B cell (primary cell): ENCODE data around the gene SCART1. TPM values are rescaled to one million over a fixed set of nuclear protein-coding genes. Genes with fewer than 3 reads are reported as not detected.

Experiments
- ATAC-seq: fragments of 200-7000 bp; cut with Tn5 transposase; one replicate; pipeline ENCODE4 v1.10.0; 2021; ENCODE audit warnings: low read depth, mild to moderate bottlenecking, moderate number of reproducible peaks, moderate library complexity
- CTCF ChIA-PET: fragments of 350-600 bp; sonication (Branson Sonifier 250); formaldehyde crosslinking; loops from one replicate; lab custom pipeline; 2021; ENCODE audit warnings: antibody characterized with exemption, inconsistent platforms; lab: Charles Lee
- POLR2A ChIA-PET: fragments of 350-600 bp; sonication (Branson Sonifier 250); formaldehyde crosslinking; loops from one replicate; lab custom pipeline; 2021; ENCODE audit warnings: antibody characterized with exemption; lab: Charles Lee
- DNase-seq: peaks from one replicate; pipeline ENCODE4 v3.0.0; 2013
- H2AFZ ChIP-seq: 2 replicates; pipeline ENCODE4 v1.6.1; 2012; ENCODE audit warnings: mild to moderate bottlenecking, low read depth, low read length; ENCODE audit not compliant: insufficient read depth, poor library complexity, severe bottlenecking
- H3K27ac ChIP-seq, 2 donors: 1 replicate in 1 of 2; 2 replicates in 1 of 2; pipeline ENCODE4 v1.5.1; 2012 to 2013; ENCODE audit warnings: low read length in 2 of 2, mild to moderate bottlenecking in 2 of 2, moderate library complexity in 1 of 2
- H3K27me3 ChIP-seq, 4 experiments: fragments of 200-600 bp in 1 of 4; sonication (generic) in 1 of 4; replicated peaks in 1 of 4; 1 replicate in 2 of 4; 2 replicates in 2 of 4; pipeline versions ENCODE4 v1.6.1 to v1.7.0; 2013 to 2016; ENCODE audit warnings: low read length in 3 of 4, mild to moderate bottlenecking in 2 of 4, mixed read lengths in 1 of 4, moderate library complexity in 1 of 4; ENCODE audit not compliant: insufficient read depth in 4 of 4, control insufficient read depth in 3 of 4; ENCODE audit errors: control extremely low read depth in 1 of 4
- H3K36me3 ChIP-seq, 2 experiments: replicated peaks in 1 of 2; 1 replicate in 1 of 2; 2 replicates in 1 of 2; pipeline versions ENCODE4 v1.6.1 to v1.7.1; 2013; ENCODE audit warnings: low read length in 1 of 2; ENCODE audit not compliant: insufficient read depth in 2 of 2, control insufficient read depth in 1 of 2; ENCODE audit errors: control extremely low read depth in 1 of 2, extremely low read depth in 1 of 2
- H3K4me1 ChIP-seq, 2 donors: fragments of 200-600 bp in 1 of 2; sonication (generic) in 1 of 2; 1 replicate in 1 of 2; 2 replicates in 1 of 2; pipeline versions ENCODE4 v1.5.1 to v1.6.1; 2013 to 2017; ENCODE audit warnings: low read length in 2 of 2; ENCODE audit not compliant: control insufficient read depth in 2 of 2, insufficient read depth in 2 of 2
- H3K4me2 ChIP-seq: replicated peaks from 2 replicates; pipeline ENCODE3; 2012; ENCODE audit warnings: mild to moderate bottlenecking, low read depth, low read length; ENCODE audit not compliant: poor library complexity, severe bottlenecking
- H3K4me3 ChIP-seq, 5 experiments: fragments of 200-600 bp in 1 of 5; sonication (generic) in 1 of 5; 1 replicate in 3 of 5; 2 replicates in 2 of 5; pipeline versions ENCODE4 v1.5.1 to v1.7.0; 2011 to 2016; ENCODE audit warnings: low read length in 4 of 5, mild to moderate bottlenecking in 4 of 5, low read depth in 2 of 5, control low read depth in 1 of 5, moderate library complexity in 1 of 5; ENCODE audit not compliant: insufficient read depth in 1 of 5; ENCODE audit errors: control extremely low read depth in 1 of 5, extremely low read depth in 1 of 5
- H3K79me2 ChIP-seq: fragments of 200-600 bp; sonication (generic); one replicate; pipeline ENCODE4 v1.6.0; 2016; ENCODE audit warnings: low read length; ENCODE audit not compliant: control insufficient read depth, insufficient read depth
- H3K9ac ChIP-seq: fragments of 200-600 bp; sonication (generic); 2 replicates; pipeline ENCODE4 v1.6.1; 2017; ENCODE audit warnings: mild to moderate bottlenecking, low read length, moderate library complexity
- H3K9me3 ChIP-seq, 3 donors: one replicate each; pipeline versions ENCODE4 v1.6.1 to v1.7.1; 2013; ENCODE audit warnings: low read length in 2 of 3; ENCODE audit not compliant: control insufficient read depth in 2 of 3, insufficient read depth in 1 of 3; ENCODE audit errors: control extremely low read depth in 1 of 3
- H4K20me1 ChIP-seq: 2 replicates; pipeline ENCODE4 v1.6.0; 2012; ENCODE audit warnings: mild to moderate bottlenecking, low read length; ENCODE audit not compliant: insufficient read depth, control insufficient read depth, poor library complexity, severe bottlenecking
- H3K27ac Mint-ChIP-seq: one replicate; pipeline ENCODE4 v1.8.0; 2021; ENCODE audit warnings: mixed read lengths
- H3K27me3 Mint-ChIP-seq: one replicate; pipeline ENCODE4 v1.8.0; 2021; ENCODE audit warnings: mixed read lengths
- H3K4me1 Mint-ChIP-seq: one replicate; pipeline ENCODE4 v1.8.0; 2021; ENCODE audit warnings: mixed read lengths
- H3K4me3 Mint-ChIP-seq: one replicate; pipeline ENCODE4 v1.8.0; 2021; ENCODE audit warnings: mixed read lengths
- H3K9me3 Mint-ChIP-seq: one replicate; pipeline ENCODE4 v1.8.0; 2022; ENCODE audit warnings: mixed read lengths; ENCODE audit not compliant: insufficient read depth
- EZH2 ChIP-seq: IDR thresholded peaks from 2 replicates; pipeline ENCODE4 v1.6.1; 2012; ENCODE audit warnings: borderline replicate concordance, low read depth, mild to moderate bottlenecking, moderate library complexity, low read length; ENCODE audit not compliant: insufficient read depth, poor library complexity, severe bottlenecking
- WGBS: methylation state at CpG from one replicate; pipeline ENCODE4 v1.1.5; 2013; ENCODE audit warnings: missing lambda C conversion rate; ENCODE audit not compliant: insufficient coverage; 5-methylcytosine and 5-hydroxymethylcytosine counted together
- intact Hi-C: fragments of 100-400 bp; cut with micrococcal nuclease; formaldehyde crosslinking; loops from one replicate; pipeline ENCODE4 v1.10.0; 2022
- polyA plus RNA-seq: library from polyadenylated mRNA; depleted of rRNA; stranded (reverse); fragments of >200 nt; gene quantifications from 2 replicates; pipeline ENCODE4 v1.2.3, GENCODE V29; 2012
- total RNA-seq, 2 donors: library from RNA; stranded (reverse); fragments of 120-200 nt in 1 of 2; gene quantifications; 1 replicate in 1 of 2; 2 replicates in 1 of 2; pipeline versions ENCODE4 v1.2.3 to v1.2.4, GENCODE V29; 2013 to 2022
- TF ChIP-seq, protein P1 (sequence below): fragments of 200-600 bp; IDR thresholded peaks from one replicate; pipeline ENCODE4 v1.8.0; 2022; ENCODE audit warnings: antibody characterized with exemption, mild to moderate bottlenecking

SCART1 gene
- total and polyA plus RNA-seq, 2 donors (not counting 1 experiment from before 2014, with no cell fraction given) = 4.1 to 4.7 TPM

GRCh38 chr10:133465950-133466474, 12.3 kb downstream of the SCART1 start:
- H3K4me3 Mint-ChIP-seq = no peak overlapping the region
- H3K27ac Mint-ChIP-seq = no peak overlapping the region
- ATAC-seq (no peak), DNase-seq (no peak)
- no peaks in the 10 kb centered on the region for H3K27me3 Mint-ChIP-seq
- H3K4me1 Mint-ChIP-seq = no peaks in the 10 kb centered on the region
- H3K9me3 ChIP-seq = peaks cover 0 to 3% (median 0%) of the 10 kb centered on the region in 3 donors
- H3K79me2 ChIP-seq = no peaks in the 10 kb centered on the region
- H2AFZ ChIP-seq = no peak overlapping the region
- WGBS = 96% methylated on average over 7 of the region's 7 CpGs
- no peak overlapping the region for H3K4me2 ChIP-seq
- POLR2A ChIA-PET = no interaction called here
- no peaks in the 10 kb centered on the region for H3K27me3 ChIP-seq
- no peak overlapping the region for H3K27ac ChIP-seq
- H3K36me3 ChIP-seq = no peaks in the 10 kb centered on the region
- CTCF ChIA-PET = no interaction called here
- no peak overlapping the region for H3K4me3 ChIP-seq
- no peaks in the 10 kb centered on the region for H4K20me1 ChIP-seq
- intact Hi-C loops = no loop called here
- TF ChIP-seq EZH2 = no peak
- TF ChIP-seq, protein P1, sequence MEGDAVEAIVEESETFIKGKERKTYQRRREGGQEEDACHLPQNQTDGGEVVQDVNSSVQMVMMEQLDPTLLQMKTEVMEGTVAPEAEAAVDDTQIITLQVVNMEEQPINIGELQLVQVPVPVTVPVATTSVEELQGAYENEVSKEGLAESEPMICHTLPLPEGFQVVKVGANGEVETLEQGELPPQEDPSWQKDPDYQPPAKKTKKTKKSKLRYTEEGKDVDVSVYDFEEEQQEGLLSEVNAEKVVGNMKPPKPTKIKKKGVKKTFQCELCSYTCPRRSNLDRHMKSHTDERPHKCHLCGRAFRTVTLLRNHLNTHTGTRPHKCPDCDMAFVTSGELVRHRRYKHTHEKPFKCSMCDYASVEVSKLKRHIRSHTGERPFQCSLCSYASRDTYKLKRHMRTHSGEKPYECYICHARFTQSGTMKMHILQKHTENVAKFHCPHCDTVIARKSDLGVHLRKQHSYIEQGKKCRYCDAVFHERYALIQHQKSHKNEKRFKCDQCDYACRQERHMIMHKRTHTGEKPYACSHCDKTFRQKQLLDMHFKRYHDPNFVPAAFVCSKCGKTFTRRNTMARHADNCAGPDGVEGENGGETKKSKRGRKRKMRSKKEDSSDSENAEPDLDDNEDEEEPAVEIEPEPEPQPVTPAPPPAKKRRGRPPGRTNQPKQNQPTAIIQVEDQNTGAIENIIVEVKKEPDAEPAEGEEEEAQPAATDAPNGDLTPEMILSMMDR = no peak
- H3K4me1 ChIP-seq = no peaks in the 10 kb centered on the region
- H3K9me3 Mint-ChIP-seq = no peaks in the 10 kb centered on the region
- H3K9ac ChIP-seq = no peak overlapping the region

- H3K36me3 ChIP-seq = no peaks in the 10 kb centered on the region
- DNase-seq = no peak
- intact Hi-C loops = no loop called here
- Mint-ChIP-seq H3K27ac (no peak overlapping the region), H3K4me3 (no peak overlapping the region), H3K27me3 (no peaks in the 10 kb centered on the region), H3K9me3 (no peaks in the 10 kb centered on the region), H3K4me1 (no peaks in the 10 kb centered on the region)
- CTCF ChIA-PET = no interaction called here
- H3K4me2 ChIP-seq = no peak overlapping the region
- POLR2A ChIA-PET = no interaction called here
- no peak overlapping the region for H2AFZ ChIP-seq
- H4K20me1 ChIP-seq = no peaks in the 10 kb centered on the region
- peaks cover 0 to 3% (median 0%) of the 10 kb centered on the region in 3 donors for H3K9me3 ChIP-seq
- no peak for ATAC-seq
- WGBS = 94% methylated on average over 7 of the region's 7 CpGs
- H3K27ac ChIP-seq = no peak overlapping the region
- no peak for TF ChIP-seq EZH2
- TF ChIP-seq, protein P1 = no peak
- no peaks in the 10 kb centered on the region for H3K4me1 ChIP-seq
- H3K79me2 ChIP-seq = no peaks in the 10 kb centered on the region
- no peak overlapping the region for H3K9ac ChIP-seq
- no peaks in the 10 kb centered on the region for H3K27me3 ChIP-seq
- no peak overlapping the region for H3K4me3 ChIP-seq
These were observed 13.0 kb downstream of the SCART1 start for GRCh38 chr10:133466683-133467275.
